Omental fat pad (tissue), 4 donors: ENCODE data around the gene NFATC1. TPM values are rescaled to one million over a fixed set of nuclear protein-coding genes. Genes with fewer than 3 reads are reported as not detected.
"Not testable (repeated sequence)": the region's sequence is repeated elsewhere in the genome, so short reads cannot be mapped to it uniquely, and the experiment has no call there.

Source experiments
- ATAC-seq: fragments of 150-250 bp; one replicate; pipeline ENCODE4 v1.9.1; 2016; ENCODE audit warnings: mild to moderate bottlenecking, moderate library complexity; ENCODE audit not compliant: low FRiP score
- DNase-seq: peaks from one replicate; pipeline ENCODE4 v3.0.0-alpha.2; 2019; ENCODE audit warnings: low spot score
- CTCF ChIP-seq, 3 donors: fragments of 450-650 bp; IDR thresholded peaks; one replicate each; pipeline ENCODE4 v1.5.1; 2016 to 2017; ENCODE audit warnings: antibody characterized with exemption in 3 of 3, mild to moderate bottlenecking in 3 of 3, moderate library complexity in 2 of 3
- total RNA-seq, 4 donors: library from RNA; depleted of rRNA; stranded (reverse); fragments of >200 nt; gene quantifications; one replicate each; pipeline ENCODE4 v1.1.0, GENCODE V29; 2016

Gene NFATC1
- total RNA-seq, 4 donors from 2014 or later: 10.7 to 57.4 (median 19.1) TPM

GRCh38 chr18:79478484-79479115, 82.9 kb downstream of the NFATC1 start:
- DNase-seq: no peak
- TF ChIP-seq CTCF (IDR thresholded peaks at IDR 0.05): no peak
- no peak for ATAC-seq

- no peak for DNase-seq
- no peak for TF ChIP-seq CTCF (IDR thresholded peaks at IDR 0.05)
- ATAC-seq: no peak
Measured at GRCh38 chr18:79479116-79479760, 83.5 kb downstream of the NFATC1 start.

DNA sequence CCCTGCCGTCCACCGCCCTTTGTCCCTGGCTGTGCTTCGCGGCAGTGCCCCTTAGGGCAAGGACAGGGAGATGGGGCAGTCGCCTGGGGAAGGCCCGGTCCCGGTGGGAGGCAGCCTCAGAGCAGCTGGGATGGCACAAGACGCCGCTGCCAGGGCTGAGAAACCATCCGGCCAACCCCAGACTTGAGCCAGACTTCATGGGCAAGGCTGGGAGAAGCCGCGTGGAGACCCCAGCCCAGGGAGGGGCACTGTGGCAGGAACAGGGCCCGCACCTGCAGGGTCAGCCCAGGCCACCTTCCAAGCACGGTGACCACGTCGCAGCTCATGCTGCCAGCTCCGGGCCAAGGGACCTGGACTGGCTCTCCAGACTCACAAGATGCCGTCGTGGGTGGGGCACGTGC, 84.0 kb downstream of the NFATC1 start:
- ATAC-seq: no peak
- DNase-seq: no peak
- TF ChIP-seq CTCF (IDR thresholded peaks at IDR 0.05): no peak

DNA sequence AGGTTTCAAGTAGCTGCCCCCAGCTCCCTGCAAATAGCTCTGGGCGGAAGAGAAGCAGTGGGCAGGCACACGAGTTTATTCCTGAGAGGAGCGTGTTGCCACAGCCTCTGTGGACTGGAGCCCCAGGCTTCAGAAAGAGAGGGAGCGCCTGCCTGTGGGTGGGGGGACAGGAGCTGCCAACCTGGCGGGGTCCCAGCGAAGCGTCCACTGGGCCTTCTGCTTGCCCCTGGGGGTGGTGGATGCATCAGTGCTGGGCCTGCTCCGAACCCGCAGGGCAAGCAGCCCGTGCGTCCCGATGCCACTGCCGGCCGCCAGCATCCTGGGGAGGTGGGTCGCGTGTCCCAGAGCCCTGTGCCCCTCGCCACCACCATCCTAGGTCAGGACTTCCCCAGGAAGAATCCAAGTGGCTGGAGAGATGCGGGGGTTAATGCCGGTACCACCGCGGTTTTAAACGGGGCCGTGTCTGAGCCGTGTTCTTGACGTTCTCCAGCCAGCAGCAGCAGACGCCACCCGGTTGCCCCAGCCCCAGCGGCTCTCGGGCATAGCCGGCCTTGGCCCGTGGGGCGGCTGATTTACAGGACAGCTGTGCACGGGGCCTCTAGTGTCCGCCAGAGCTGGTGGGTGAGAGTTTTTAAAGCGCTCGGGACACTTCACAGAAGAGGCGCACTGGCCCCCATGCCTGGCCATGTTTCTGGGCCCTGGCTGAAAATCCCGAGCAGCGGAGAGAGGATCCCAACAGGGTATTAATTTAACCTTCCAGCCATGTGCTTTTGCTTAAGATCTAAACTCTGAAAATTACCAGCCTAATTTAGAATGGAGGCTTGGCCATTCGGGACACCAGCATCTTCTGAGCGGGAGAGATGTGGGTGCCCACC, 84.7 kb downstream of the NFATC1 start:
- TF ChIP-seq CTCF (IDR thresholded peaks at IDR 0.05): no peak
- ATAC-seq: no peak
- no peak for DNase-seq

DNA sequence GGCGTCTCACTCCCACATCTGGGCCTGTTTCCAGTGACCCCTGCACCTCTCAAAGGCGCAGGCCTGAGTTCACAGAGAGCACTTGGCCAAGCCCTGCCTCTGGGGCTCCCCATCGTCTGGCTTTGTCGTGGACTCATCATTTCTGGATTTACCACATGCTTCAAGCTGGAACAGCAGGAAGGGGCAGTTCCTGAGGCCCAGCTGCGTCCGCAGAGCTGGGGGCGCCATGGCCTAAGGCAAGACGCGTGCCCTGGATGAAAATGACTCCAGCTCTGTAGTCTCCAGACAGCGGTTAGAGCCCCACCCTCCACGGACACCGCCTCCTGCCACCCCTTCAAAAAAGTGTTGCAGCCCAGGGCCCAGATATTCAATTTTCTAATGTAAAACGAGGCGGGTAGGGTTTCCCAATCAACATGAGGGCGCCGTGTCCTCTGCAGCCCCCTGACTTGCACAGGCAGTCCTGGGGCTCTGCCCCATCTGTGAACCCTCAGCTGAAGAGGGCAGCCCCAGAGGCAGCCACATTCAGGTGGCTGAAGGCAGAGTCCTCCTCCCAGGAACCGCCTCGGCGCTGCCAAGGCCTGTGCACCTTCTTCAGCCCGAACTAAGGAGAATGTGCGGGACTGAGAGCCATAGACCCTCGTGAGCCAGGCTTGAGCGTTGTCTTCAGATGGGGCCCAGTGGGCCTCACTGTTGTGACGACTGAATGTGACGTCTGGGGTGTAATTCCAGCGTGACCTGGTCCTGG, 85.5 kb downstream of the NFATC1 start:
- DNase-seq (no peak), ATAC-seq (no peak)
- no peak for TF ChIP-seq CTCF (IDR thresholded peaks at IDR 0.05)

GRCh38 chr18:79483393-79483792, 87.7 kb downstream of the NFATC1 start:
- ATAC-seq, DNase-seq: not testable (repeated sequence)

- ATAC-seq (no peak), DNase-seq (no peak)
- no peak for TF ChIP-seq CTCF (IDR thresholded peaks at IDR 0.05)
Measured at GRCh38 chr18:79483971-79484491, 88.3 kb downstream of the NFATC1 start.
